Large intestine (tissue), 3 donors: ENCODE results near the gene DOK7. TPM values are rescaled to one million over a fixed set of nuclear protein-coding genes. Genes with fewer than 3 reads are reported as not detected.

Experiments
- DNase-seq, 2 donors: peaks; one replicate each; pipeline versions ENCODE4 v3.0.0 to v3.0.0-alpha.2; 2013
- H3K27ac ChIP-seq: one replicate; pipeline ENCODE4 v1.5.1; 2013; ENCODE audit warnings: low read length
- H3K27me3 ChIP-seq: 2 replicates; pipeline ENCODE4 v1.6.1; 2013; ENCODE audit warnings: low read length; ENCODE audit not compliant: control insufficient read depth, insufficient read depth
- H3K36me3 ChIP-seq: 2 replicates; pipeline ENCODE4 v1.6.1; 2013; ENCODE audit warnings: low read length; ENCODE audit not compliant: control insufficient read depth, insufficient read depth
- H3K4me1 ChIP-seq: one replicate; pipeline ENCODE4 v1.6.1; 2013; ENCODE audit warnings: low read length; ENCODE audit not compliant: control insufficient read depth, insufficient read depth
- H3K4me3 ChIP-seq: one replicate; pipeline ENCODE4 v1.5.1; 2013; ENCODE audit warnings: low read length
- H3K9me3 ChIP-seq: one replicate; pipeline ENCODE4 v1.6.1; 2013; ENCODE audit warnings: mild to moderate bottlenecking, low read depth, low read length, moderate library complexity; ENCODE audit not compliant: control insufficient read depth
- WGBS: methylation state at CpG from one replicate; pipeline ENCODE4 v1.1.5; 2013; ENCODE audit warnings: low lambda C conversion rate; ENCODE audit not compliant: insufficient coverage; 5-methylcytosine and 5-hydroxymethylcytosine counted together
- polyA plus RNA-seq: library from polyadenylated mRNA; unstranded; fragments of 120-200 nt; gene quantifications from one replicate; pipeline ENCODE4 v1.2.1, GENCODE V29; 2013

The DOK7 gene
- polyA plus RNA-seq, 1 donor: 8.5 TPM

DNA sequence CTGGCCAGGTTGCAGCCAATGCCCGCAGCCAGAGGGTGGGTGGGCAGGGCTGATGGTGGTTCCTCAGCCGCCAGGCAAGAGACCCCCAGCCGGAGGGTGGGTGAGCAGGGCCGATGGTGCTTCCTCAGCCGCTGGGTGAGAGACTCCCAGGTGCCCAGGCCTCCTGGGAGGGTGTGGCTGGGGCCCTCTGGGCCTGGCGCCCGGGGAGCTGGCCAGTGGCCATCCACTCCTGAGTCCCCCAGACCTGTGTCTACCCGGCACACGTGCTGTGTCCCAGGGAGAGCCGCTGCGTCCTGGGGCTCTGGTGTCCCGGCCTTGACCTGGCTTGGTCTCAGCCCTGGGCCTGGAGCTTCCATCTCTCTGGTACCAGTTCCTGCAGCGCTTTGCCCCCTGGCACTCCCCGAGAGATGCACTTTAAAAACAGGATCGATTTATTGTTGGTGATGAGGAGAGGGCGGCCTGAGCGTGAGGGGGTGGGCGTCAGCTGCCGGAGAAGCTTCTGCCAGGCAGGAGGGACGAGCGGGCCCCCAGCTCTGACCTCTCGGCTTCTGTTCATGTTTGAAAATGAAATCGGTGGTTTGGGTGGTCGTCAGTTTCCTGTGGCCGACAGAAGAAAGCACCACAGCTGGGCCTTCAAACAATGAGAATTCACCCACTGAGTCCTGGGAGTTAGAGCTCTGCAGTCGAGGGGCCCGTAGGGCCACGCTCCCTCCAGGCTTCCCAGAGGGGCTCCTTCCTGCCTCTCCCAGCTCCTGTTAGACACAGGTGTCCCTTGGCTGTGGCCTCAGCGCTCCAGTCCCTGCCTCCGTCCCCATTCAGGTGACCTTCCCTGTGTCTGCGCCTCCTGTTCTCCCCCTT, 6.5 kb downstream of the DOK7 start:
- no peak overlapping the region for H3K4me3 ChIP-seq
- 82% methylated on average over 2 of the region's 31 CpGs for WGBS

GRCh38 chr4:3470244-3471097, 7.4 kb downstream of the DOK7 start:
- H3K27me3 ChIP-seq: peaks cover 12% of the 10 kb centered on the region
- H3K4me1 ChIP-seq: no peaks in the 10 kb centered on the region
- no peak for DNase-seq
- WGBS: no CpG with 5 or more reads among the region's 25 CpGs
- H3K9me3 ChIP-seq: peaks cover 4% of the 10 kb centered on the region
- H3K36me3 ChIP-seq: no peaks in the 10 kb centered on the region
- no peak overlapping the region for H3K4me3 ChIP-seq
- H3K27ac ChIP-seq: no peak overlapping the region

More for the DNA sequence above, 6.5 kb downstream of the DOK7 start:
- H3K4me1 ChIP-seq: no peaks in the 10 kb centered on the region
- peaks cover 9% of the 10 kb centered on the region for H3K27me3 ChIP-seq
- no peak for DNase-seq
- H3K27ac ChIP-seq: no peak overlapping the region
- H3K36me3 ChIP-seq: no peaks in the 10 kb centered on the region
- H3K9me3 ChIP-seq: peaks cover 4% of the 10 kb centered on the region

DNA sequence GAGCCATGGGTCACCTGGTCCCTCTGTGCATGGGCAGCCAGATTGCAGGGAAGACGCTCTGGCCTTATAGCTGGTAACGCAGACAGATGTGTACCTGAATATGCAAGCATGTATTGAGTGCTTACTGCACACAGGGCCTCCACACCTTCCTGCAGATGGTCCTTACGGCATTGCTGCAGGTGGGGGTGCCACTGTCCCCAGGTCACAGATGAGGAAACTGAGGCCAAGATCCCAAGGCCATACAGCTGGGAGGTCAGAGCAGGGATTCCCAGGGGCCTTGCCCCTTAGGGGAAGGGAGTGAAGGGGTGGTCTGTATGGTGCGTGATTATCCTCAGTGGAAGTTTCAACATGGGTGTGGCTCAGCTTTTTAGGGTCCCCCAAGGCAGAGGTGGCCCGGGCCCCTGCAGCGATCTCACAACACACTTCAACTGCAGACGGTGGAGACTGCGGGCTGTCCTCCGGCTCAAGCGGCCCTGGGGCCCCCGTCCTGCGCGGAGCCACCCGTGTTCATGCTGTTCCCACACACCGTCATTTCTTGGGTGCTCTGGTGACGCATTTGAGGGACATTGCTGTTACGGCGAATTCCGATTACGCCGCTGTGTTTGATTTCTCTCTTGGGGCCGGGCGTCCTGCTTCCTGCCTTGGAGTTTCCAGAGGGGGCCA, 8.1 kb downstream of the DOK7 start:
- WGBS: no CpG with 5 or more reads among the region's 23 CpGs
- H3K9me3 ChIP-seq: peaks cover 4% of the 10 kb centered on the region

DNA sequence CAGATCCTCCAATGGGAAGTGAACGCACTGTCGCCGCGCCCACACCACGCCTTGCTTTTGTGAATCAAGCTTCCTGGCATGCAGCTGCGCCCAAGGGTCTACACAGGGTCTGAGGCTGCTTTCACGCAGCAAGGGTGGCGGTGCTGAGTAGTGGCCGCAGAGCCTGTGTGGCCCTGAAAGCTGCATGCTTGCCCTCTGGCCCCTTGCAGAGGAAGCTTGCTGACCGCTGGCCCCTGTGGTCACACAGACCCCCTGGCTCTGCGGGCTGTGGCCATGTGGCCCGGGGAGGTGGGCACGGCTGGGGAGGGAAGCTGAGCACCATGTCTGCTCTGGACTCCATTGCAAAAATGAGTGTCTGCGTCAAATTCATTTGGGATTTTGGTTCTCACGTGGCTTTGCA, 8.8 kb downstream of the DOK7 start:
- Histone ChIP-seq H3K27me3 (peaks cover 12% of the 10 kb centered on the region), H3K27ac (no peak overlapping the region), H3K4me3 (no peak overlapping the region), H3K4me1 (no peaks in the 10 kb centered on the region), H3K36me3 (no peaks in the 10 kb centered on the region), H3K9me3 (peaks cover 4% of the 10 kb centered on the region)
- WGBS: 100% methylated on average over 2 of the region's 15 CpGs
- DNase-seq: no peak

More for the DNA sequence above, 8.1 kb downstream of the DOK7 start:
- no peaks in the 10 kb centered on the region for H3K36me3 ChIP-seq
- no peaks in the 10 kb centered on the region for H3K4me1 ChIP-seq
- DNase-seq: no peak
- H3K4me3 ChIP-seq: no peak overlapping the region
- H3K27me3 ChIP-seq: peaks cover 9% of the 10 kb centered on the region
- no peak overlapping the region for H3K27ac ChIP-seq

- WGBS: no CpG with 5 or more reads among the region's 27 CpGs
- DNase-seq: no peak
- Histone ChIP-seq H3K27me3 (peaks cover 17% of the 10 kb centered on the region), H3K4me3 (no peak overlapping the region), H3K27ac (no peak overlapping the region), H3K9me3 (peaks cover 4% of the 10 kb centered on the region), H3K36me3 (no peaks in the 10 kb centered on the region), H3K4me1 (no peaks in the 10 kb centered on the region)
These were observed 9.5 kb downstream of the DOK7 start for GRCh38 chr4:3472411-3473141.

DNA sequence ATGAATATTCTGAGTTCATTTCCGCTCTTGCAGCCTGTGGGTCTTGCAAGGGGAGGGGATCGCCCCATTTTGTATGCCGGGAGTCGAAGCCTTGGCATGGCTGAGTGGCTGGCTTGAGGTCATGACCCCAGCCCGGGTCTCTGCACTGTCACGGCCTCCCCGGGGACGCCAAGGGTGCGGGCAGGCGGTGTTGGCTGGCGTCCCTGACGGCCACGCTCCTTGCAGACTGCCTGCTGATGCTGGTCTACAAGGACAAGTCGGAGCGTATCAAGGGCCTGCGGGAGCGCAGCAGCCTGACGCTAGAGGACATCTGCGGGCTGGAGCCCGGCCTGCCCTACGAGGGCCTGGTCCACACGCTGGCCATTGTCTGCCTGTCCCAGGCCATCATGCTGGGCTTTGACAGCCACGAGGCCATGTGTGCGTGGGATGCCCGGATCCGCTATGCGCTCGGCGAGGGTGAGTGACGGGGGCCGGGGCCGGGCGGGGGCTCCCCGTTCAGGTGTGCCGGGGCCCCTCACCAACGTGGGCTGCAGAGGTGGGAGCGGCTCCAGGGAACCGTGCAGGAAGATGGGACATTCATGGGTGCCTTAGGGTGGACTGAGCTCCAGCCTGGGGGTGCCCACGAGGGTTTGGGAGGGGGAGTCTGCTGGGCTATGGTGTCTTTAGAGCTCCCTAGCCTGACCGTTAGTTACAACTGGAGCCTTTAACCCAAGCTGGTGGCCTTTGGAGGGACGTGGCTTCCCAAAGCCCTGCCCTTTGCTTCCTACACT, 10.3 kb downstream of the DOK7 start:
- Histone ChIP-seq H3K27me3 (peaks cover 21% of the 10 kb centered on the region), H3K36me3 (no peaks in the 10 kb centered on the region), H3K9me3 (peaks cover 4% of the 10 kb centered on the region), H3K4me3 (no peak overlapping the region), H3K4me1 (no peaks in the 10 kb centered on the region), H3K27ac (no peak overlapping the region)
- WGBS: no CpG with 5 or more reads among the region's 41 CpGs
- no peak for DNase-seq

DNA sequence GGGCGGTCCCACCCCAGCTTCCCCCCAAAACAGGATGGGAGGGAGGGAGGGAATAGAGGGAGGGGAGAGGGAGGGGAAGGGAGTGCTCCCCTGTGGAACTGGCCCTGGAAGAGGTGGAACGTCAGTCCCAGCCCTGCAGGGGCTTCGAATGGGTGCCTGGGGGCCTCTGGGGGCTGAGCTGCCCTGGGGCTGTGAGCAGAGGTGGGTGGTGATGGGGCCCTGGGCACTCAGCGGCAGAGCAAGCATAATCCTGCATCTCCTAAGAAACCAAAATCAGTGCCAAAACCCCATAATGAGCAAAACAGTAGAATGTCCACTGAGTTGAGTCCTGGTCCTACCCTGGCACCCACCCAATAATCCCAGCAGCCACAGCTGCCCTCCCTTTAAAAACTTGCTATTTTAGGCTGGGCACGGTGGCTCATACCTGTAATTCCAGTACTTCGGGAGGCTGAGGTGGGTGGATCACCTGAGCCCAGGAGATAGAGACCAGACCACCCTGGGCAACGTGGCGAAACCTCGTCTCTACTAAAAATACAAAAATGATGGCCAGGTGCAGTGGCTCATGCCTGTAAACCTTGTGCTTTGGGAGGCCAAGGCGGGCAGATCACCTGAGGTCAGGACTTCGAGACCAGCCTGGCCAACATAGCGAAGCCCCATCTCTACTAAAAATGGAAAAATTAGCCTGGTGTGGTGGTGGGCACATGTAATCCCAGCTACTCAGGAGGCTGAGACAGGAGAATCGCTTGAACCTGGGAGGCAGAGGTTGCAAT, 11.1 kb downstream of the DOK7 start:
- no peaks in the 10 kb centered on the region for H3K36me3 ChIP-seq
- peaks cover 29% of the 10 kb centered on the region for H3K27me3 ChIP-seq
- DNase-seq: no peak
- no peak overlapping the region for H3K4me3 ChIP-seq
- no peaks in the 10 kb centered on the region for H3K9me3 ChIP-seq
- no peak overlapping the region for H3K27ac ChIP-seq
- no CpG with 5 or more reads among the region's 13 CpGs for WGBS
- no peaks in the 10 kb centered on the region for H3K4me1 ChIP-seq

DNA sequence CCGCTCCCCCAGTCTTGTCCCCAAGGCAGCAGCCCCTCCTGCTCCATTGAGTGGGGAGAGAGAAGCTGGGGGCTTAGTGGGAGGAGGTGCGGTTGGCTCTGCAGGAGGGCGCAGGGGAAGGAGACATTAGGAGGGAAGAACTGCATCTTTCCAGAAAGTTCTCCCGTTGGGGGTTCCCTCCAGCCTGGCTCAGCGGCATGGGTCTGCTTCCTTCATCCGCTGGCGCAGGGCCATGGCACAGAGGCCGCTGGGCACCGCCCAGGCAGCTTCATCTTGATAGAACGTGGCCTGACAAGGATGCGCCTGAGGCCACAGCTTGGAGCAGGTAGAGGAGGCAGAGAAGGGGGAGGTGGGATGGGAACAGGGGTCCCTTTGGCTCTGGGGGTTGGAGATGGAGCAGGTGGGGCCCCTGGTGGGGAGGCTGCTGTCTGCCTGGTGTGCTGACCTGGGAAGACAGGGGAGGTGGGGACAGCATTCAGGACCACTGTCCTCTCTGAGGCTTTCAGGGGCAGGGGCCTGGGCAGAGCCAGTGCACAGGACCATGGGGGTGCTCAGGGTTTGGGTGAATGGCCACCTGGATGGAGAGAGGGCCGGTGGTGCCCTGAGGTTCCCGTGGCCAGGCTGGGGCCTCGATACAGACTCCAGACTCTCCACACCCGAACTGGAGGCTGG, 12.1 kb downstream of the DOK7 start:
- no peaks in the 10 kb centered on the region for H3K4me1 ChIP-seq
- no peak overlapping the region for H3K4me3 ChIP-seq
- no peak for DNase-seq
- peaks cover 27% of the 10 kb centered on the region for H3K27me3 ChIP-seq
- H3K9me3 ChIP-seq: no peaks in the 10 kb centered on the region
- H3K36me3 ChIP-seq: no peaks in the 10 kb centered on the region
- WGBS: no CpG with 5 or more reads among the region's 15 CpGs
- H3K27ac ChIP-seq: no peak overlapping the region
